HG03280 (cell line): ENCODE data around the gene PDE8B.
"Not testable (repeated sequence)": the region's sequence is repeated elsewhere in the genome, so short reads cannot be mapped to it uniquely, and the experiment has no call there.

ENCODE experiments used
- ATAC-seq: cut with Tn5 transposase; IDR thresholded peaks from one replicate; pipeline ENCODE4 v1.9.1; 2021; ENCODE audit warnings: mild to moderate bottlenecking, moderate library complexity; ENCODE audit not compliant: unreplicated experiment

PDE8B gene

DNA sequence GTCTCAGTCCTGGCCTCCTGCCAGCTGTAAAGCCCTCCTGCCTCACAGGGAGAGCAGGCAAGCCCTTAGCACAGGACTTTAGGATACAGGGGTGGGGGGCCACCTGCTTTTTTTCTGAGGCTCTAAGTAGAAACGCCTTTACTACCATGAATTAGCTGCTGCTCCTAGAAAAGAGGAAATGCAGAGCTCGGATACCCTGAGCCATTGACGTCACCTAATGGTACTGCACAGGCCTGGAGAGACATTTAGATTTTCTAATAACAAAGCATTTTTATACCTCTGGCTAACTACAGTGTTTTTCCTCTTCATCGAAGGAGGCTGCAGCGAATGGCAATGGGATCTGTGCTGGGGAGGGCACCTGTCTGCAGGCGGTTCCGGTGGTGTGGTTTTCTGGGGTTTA is 144.6 kb downstream of the PDE8B start:
- ATAC-seq = no peak

DNA sequence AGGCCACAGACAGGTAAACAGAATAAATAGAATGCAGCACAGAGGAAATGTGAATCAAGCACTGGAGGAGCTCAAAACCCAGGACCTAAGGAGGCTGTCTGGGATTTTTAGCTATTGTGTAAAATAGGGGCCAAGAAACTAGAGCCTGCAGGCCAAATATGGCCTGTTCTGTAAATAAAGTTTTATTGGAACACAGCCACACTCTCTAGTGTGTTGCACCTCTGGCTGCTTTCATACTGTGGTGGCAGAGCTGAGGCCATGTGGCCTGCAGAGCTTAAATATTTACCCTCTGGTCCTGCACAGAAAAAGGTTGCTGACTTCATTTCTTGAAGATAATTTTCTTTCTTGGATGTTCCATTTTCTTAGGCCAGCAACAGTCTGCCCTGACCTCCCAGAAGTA is 145.3 kb downstream of the PDE8B start:
- no peak for ATAC-seq

- peak; percentile 75 for ATAC-seq
These were observed 146.3 kb downstream of the PDE8B start for GRCh38 chr5:77356740-77357139.

DNA sequence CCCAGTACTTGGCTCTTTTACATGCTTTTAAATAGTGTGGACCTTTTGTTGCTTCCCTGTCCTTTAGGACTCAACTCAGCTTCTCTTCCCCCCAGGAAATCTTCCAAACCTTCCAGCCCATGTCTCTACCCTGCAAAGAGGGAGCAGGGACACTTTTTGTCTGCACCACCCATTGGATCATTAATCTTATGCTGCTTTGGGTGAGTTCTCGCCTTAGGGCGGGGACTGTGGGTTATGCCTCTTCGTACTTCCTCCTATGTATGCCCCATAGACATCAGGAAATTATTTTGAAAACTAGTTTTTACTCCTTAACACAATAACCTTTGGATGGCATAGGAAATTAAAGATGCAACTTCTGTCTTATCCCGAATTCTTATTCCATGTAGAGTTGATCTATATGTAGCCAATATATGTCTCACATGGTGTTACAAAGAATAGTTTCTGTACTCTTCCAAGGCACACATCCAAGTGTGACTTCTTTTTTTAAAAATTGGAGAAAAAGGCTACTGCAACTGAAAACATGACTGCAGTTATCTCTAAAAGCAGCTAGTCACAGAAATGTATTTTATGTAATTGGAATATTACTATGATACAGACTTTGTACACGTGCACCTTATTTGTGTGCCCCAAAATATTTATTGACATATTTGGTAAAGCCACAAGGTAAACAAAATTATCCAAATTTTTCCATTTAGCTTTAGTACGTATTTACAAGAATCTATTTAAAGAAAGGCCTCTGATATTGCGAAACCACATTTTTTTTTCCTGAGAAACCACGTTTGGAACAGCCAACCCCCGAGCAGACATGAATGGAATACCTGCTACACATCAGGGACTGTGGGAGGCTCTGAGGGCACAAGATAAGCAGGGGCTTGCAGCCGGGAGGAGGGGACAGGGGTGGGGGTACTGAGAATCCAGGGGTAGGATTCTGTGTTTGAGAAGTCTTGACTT is 148.1 kb downstream of the PDE8B start:
- no peak for ATAC-seq

GRCh38 chr5:77359231-77359630 is 148.8 kb downstream of the PDE8B start:
- no peak for ATAC-seq

GRCh38 chr5:77360381-77360780 is 149.9 kb downstream of the PDE8B start:
- no peak for ATAC-seq

- no peak for ATAC-seq
These were observed 150.5 kb downstream of the PDE8B start for GRCh38 chr5:77360973-77361372.

GRCh38 chr5:77366717-77367500 is 156.4 kb downstream of the PDE8B start:
- ATAC-seq = no peak

- ATAC-seq = no peak
These were observed 157.3 kb downstream of the PDE8B start for GRCh38 chr5:77367741-77368140.

- no peak for ATAC-seq
These were observed 157.9 kb downstream of the PDE8B start for GRCh38 chr5:77368367-77368766.

GRCh38 chr5:77369566-77369965 is 159.1 kb downstream of the PDE8B start:
- ATAC-seq = no peak

GRCh38 chr5:77374686-77375085 is 164.2 kb downstream of the PDE8B start:
- ATAC-seq = no peak

DNA sequence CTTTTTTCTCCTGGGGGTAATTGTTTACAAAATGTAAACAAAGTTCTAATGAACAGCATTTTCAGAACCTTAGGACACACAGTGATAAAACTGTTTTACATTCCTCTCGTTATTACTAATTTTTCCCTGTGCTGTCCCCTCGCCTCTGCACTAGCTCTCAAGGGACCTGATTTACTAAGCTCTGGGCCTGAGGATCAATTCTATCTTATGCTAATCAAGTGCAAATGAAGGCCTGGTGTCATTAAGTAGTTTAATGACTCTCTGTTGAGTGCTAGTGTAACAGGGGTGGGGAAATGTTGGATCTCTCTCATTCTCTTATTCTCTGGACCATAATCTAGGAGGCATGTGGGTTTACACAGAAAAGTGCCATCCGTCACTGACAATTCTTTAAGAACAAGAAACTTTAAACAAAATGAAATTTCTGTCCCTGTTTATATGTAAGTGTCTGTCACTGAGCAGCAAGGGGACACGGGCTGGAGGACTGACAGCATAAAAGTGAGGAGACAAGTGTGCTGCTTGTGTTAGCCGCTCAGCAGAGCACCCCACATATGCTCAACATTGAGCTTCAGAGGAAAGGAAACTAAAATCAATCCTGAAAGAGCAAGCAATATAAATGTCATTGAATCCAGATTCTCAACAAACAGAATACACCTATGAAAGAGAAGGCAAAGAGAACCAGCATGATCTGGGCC is 166.3 kb downstream of the PDE8B start:
- ATAC-seq = no peak

DNA sequence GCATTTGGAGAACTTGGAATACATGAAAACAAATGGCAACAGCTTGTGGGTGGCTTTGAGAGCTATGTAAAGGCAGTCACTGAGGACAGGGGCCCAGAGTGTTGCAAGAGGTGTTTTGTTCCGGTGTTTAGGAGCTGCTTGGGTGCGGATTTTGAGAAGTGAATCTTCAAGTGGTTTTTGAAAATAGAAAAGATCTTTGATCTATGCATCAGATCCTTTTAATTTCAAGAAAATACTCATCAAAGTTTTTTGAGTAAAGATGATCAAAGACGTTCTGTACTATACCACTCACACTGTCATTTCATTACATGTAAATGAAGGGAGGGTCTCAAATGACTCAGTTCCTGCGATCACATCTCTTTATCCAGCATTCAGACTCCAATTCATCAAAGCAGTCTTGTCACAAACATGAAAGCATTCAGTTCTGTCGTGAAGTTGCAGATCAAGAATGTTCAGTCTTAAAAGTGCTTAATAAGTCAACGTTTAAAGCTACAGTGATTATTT is 169.1 kb downstream of the PDE8B start:
- ATAC-seq = no peak

- ATAC-seq = no peak
These were observed 170.2 kb downstream of the PDE8B start for GRCh38 chr5:77380636-77381035.

GRCh38 chr5:77383336-77383735 is 172.9 kb downstream of the PDE8B start:
- not testable (repeated sequence) for ATAC-seq

DNA sequence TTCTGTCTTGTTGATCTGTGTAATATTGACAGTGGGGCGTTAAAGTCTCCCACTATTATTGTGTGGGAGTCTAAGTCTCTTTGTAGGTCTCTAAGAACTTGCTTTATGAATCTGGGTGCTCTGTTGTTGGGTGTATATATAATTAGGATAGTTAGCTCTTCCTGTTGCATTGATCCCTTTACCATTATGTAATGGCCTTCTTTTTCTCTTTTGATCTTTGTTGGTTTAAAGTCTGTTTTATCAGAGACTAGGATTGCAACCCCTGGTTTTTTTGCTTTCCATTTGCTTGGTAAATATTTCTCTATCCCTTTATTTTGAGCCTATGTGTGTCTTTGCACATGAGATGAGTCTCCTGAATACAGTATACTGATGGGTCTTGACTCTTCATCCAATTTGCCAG is 175.9 kb downstream of the PDE8B start:
- ATAC-seq = not testable (repeated sequence)

DNA sequence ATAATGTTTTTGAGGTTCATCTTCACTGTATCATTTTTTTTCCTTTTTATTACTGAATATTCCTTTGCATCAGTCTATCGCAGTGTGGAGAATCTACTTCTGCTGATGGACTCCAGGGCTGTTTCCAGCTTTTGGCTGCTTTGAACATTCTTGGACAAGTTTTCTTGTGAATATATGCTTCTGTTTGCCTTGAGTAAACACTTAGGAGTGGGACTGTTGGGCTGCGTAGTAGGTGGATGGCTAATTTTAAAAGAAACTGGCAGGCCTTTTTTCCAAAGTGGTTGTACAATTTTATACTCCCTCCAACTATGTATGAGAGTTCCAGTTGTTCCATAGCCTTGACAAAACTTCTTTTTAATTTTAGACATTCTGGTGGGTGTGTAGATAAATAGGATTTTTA is 179.3 kb downstream of the PDE8B start:
- no peak for ATAC-seq

GRCh38 chr5:77390221-77390620 is 179.7 kb downstream of the PDE8B start:
- no peak for ATAC-seq

- ATAC-seq = no peak
These were observed 180.3 kb downstream of the PDE8B start for GRCh38 chr5:77390795-77391194.

- no peak for ATAC-seq
These were observed 180.8 kb downstream of the PDE8B start for GRCh38 chr5:77391240-77391765.
